B cell (primary cell): Measurements from ENCODE around the gene PTPRE. TPM values are rescaled to one million over a fixed set of nuclear protein-coding genes. Genes with fewer than 3 reads are reported as not detected.

Source experiments
- ATAC-seq: fragments of 200-7000 bp; cut with Tn5 transposase; one replicate; pipeline ENCODE4 v1.10.0; 2021; ENCODE audit warnings: low read depth, mild to moderate bottlenecking, moderate number of reproducible peaks, moderate library complexity
- CTCF ChIA-PET: fragments of 350-600 bp; sonication (Branson Sonifier 250); formaldehyde crosslinking; loops from one replicate; lab custom pipeline; 2021; ENCODE audit warnings: antibody characterized with exemption, inconsistent platforms; lab: Charles Lee
- POLR2A ChIA-PET: fragments of 350-600 bp; sonication (Branson Sonifier 250); formaldehyde crosslinking; loops from one replicate; lab custom pipeline; 2021; ENCODE audit warnings: antibody characterized with exemption; lab: Charles Lee
- DNase-seq: peaks from one replicate; pipeline ENCODE4 v3.0.0; 2013
- H2AFZ ChIP-seq: 2 replicates; pipeline ENCODE4 v1.6.1; 2012; ENCODE audit warnings: mild to moderate bottlenecking, low read depth, low read length; ENCODE audit not compliant: insufficient read depth, poor library complexity, severe bottlenecking
- H3K27ac ChIP-seq, 2 donors: 1 replicate in 1 of 2; 2 replicates in 1 of 2; pipeline ENCODE4 v1.5.1; 2012 to 2013; ENCODE audit warnings: low read length in 2 of 2, mild to moderate bottlenecking in 2 of 2, moderate library complexity in 1 of 2
- H3K27me3 ChIP-seq, 4 experiments: fragments of 200-600 bp in 1 of 4; sonication (generic) in 1 of 4; replicated peaks in 1 of 4; 1 replicate in 2 of 4; 2 replicates in 2 of 4; pipeline versions ENCODE4 v1.6.1 to v1.7.0; 2013 to 2016; ENCODE audit warnings: low read length in 3 of 4, mild to moderate bottlenecking in 2 of 4, mixed read lengths in 1 of 4, moderate library complexity in 1 of 4; ENCODE audit not compliant: insufficient read depth in 4 of 4, control insufficient read depth in 3 of 4; ENCODE audit errors: control extremely low read depth in 1 of 4
- H3K36me3 ChIP-seq, 2 experiments: replicated peaks in 1 of 2; 1 replicate in 1 of 2; 2 replicates in 1 of 2; pipeline versions ENCODE4 v1.6.1 to v1.7.1; 2013; ENCODE audit warnings: low read length in 1 of 2; ENCODE audit not compliant: insufficient read depth in 2 of 2, control insufficient read depth in 1 of 2; ENCODE audit errors: control extremely low read depth in 1 of 2, extremely low read depth in 1 of 2
- H3K4me1 ChIP-seq, 2 donors: fragments of 200-600 bp in 1 of 2; sonication (generic) in 1 of 2; 1 replicate in 1 of 2; 2 replicates in 1 of 2; pipeline versions ENCODE4 v1.5.1 to v1.6.1; 2013 to 2017; ENCODE audit warnings: low read length in 2 of 2; ENCODE audit not compliant: control insufficient read depth in 2 of 2, insufficient read depth in 2 of 2
- H3K4me2 ChIP-seq: replicated peaks from 2 replicates; pipeline ENCODE3; 2012; ENCODE audit warnings: mild to moderate bottlenecking, low read depth, low read length; ENCODE audit not compliant: poor library complexity, severe bottlenecking
- H3K4me3 ChIP-seq, 5 experiments: fragments of 200-600 bp in 1 of 5; sonication (generic) in 1 of 5; 1 replicate in 3 of 5; 2 replicates in 2 of 5; pipeline versions ENCODE4 v1.5.1 to v1.7.0; 2011 to 2016; ENCODE audit warnings: low read length in 4 of 5, mild to moderate bottlenecking in 4 of 5, low read depth in 2 of 5, control low read depth in 1 of 5, moderate library complexity in 1 of 5; ENCODE audit not compliant: insufficient read depth in 1 of 5; ENCODE audit errors: control extremely low read depth in 1 of 5, extremely low read depth in 1 of 5
- H3K79me2 ChIP-seq: fragments of 200-600 bp; sonication (generic); one replicate; pipeline ENCODE4 v1.6.0; 2016; ENCODE audit warnings: low read length; ENCODE audit not compliant: control insufficient read depth, insufficient read depth
- H3K9ac ChIP-seq: fragments of 200-600 bp; sonication (generic); 2 replicates; pipeline ENCODE4 v1.6.1; 2017; ENCODE audit warnings: mild to moderate bottlenecking, low read length, moderate library complexity
- H3K9me3 ChIP-seq, 3 donors: one replicate each; pipeline versions ENCODE4 v1.6.1 to v1.7.1; 2013; ENCODE audit warnings: low read length in 2 of 3; ENCODE audit not compliant: control insufficient read depth in 2 of 3, insufficient read depth in 1 of 3; ENCODE audit errors: control extremely low read depth in 1 of 3
- H4K20me1 ChIP-seq: 2 replicates; pipeline ENCODE4 v1.6.0; 2012; ENCODE audit warnings: mild to moderate bottlenecking, low read length; ENCODE audit not compliant: insufficient read depth, control insufficient read depth, poor library complexity, severe bottlenecking
- H3K27ac Mint-ChIP-seq: one replicate; pipeline ENCODE4 v1.8.0; 2021; ENCODE audit warnings: mixed read lengths
- H3K27me3 Mint-ChIP-seq: one replicate; pipeline ENCODE4 v1.8.0; 2021; ENCODE audit warnings: mixed read lengths
- H3K4me1 Mint-ChIP-seq: one replicate; pipeline ENCODE4 v1.8.0; 2021; ENCODE audit warnings: mixed read lengths
- H3K4me3 Mint-ChIP-seq: one replicate; pipeline ENCODE4 v1.8.0; 2021; ENCODE audit warnings: mixed read lengths
- H3K9me3 Mint-ChIP-seq: one replicate; pipeline ENCODE4 v1.8.0; 2022; ENCODE audit warnings: mixed read lengths; ENCODE audit not compliant: insufficient read depth
- CTCF ChIP-seq: fragments of 200-600 bp; IDR thresholded peaks from one replicate; pipeline ENCODE4 v1.8.0; 2022; ENCODE audit warnings: antibody characterized with exemption, mild to moderate bottlenecking
- EZH2 ChIP-seq: IDR thresholded peaks from 2 replicates; pipeline ENCODE4 v1.6.1; 2012; ENCODE audit warnings: borderline replicate concordance, low read depth, mild to moderate bottlenecking, moderate library complexity, low read length; ENCODE audit not compliant: insufficient read depth, poor library complexity, severe bottlenecking
- WGBS: methylation state at CpG from one replicate; pipeline ENCODE4 v1.1.5; 2013; ENCODE audit warnings: missing lambda C conversion rate; ENCODE audit not compliant: insufficient coverage; 5-methylcytosine and 5-hydroxymethylcytosine counted together
- intact Hi-C: fragments of 100-400 bp; cut with micrococcal nuclease; formaldehyde crosslinking; loops from one replicate; pipeline ENCODE4 v1.10.0; 2022
- polyA plus RNA-seq: library from polyadenylated mRNA; depleted of rRNA; stranded (reverse); fragments of >200 nt; gene quantifications from 2 replicates; pipeline ENCODE4 v1.2.3, GENCODE V29; 2012
- total RNA-seq, 2 donors: library from RNA; stranded (reverse); fragments of 120-200 nt in 1 of 2; gene quantifications; 1 replicate in 1 of 2; 2 replicates in 1 of 2; pipeline versions ENCODE4 v1.2.3 to v1.2.4, GENCODE V29; 2013 to 2022

PTPRE gene
- total and polyA plus RNA-seq, 2 donors (not counting 1 experiment from before 2014, with no cell fraction given) = 6.6 to 32.7 TPM

GRCh38 chr10:127971963-127972615 lies 65.2 kb downstream of the PTPRE start:
- CTCF ChIA-PET = no interaction called here
- H2AFZ ChIP-seq = no peak overlapping the region
- Mint-ChIP-seq H3K27ac (no peak overlapping the region), H3K27me3 (peaks cover 20% of the 10 kb centered on the region), H3K4me1 (peaks cover 5% of the 10 kb centered on the region), H3K9me3 (no peaks in the 10 kb centered on the region), H3K4me3 (no peak overlapping the region)
- intact Hi-C loops = no loop called here
- H3K4me1 ChIP-seq = peaks cover 0 to 5% of the 10 kb centered on the region in 2 donors
- no peaks in the 10 kb centered on the region for H3K36me3 ChIP-seq
- no peaks in the 10 kb centered on the region for H4K20me1 ChIP-seq
- POLR2A ChIA-PET = no interaction called here
- H3K27ac ChIP-seq = no peak overlapping the region
- DNase-seq (no peak), ATAC-seq (no peak)
- no peaks in the 10 kb centered on the region for H3K9me3 ChIP-seq
- no peak overlapping the region for H3K4me3 ChIP-seq
- H3K9ac ChIP-seq = no peak overlapping the region
- WGBS = 83% methylated on average over 7 of the region's 12 CpGs
- no peak overlapping the region for H3K4me2 ChIP-seq
- peaks cover 0 to 14% (median 0%) of the 10 kb centered on the region in 4 experiments for H3K27me3 ChIP-seq
- no peak for TF ChIP-seq EZH2
- TF ChIP-seq CTCF = no peak
- no peaks in the 10 kb centered on the region for H3K79me2 ChIP-seq

GRCh38 chr10:127972751-127973357 lies 66.0 kb downstream of the PTPRE start:
- intact Hi-C loops = no loop called here
- TF ChIP-seq EZH2 (no peak), CTCF (no peak)

More at GRCh38 chr10:127972751-127973357, 66.0 kb downstream of the PTPRE start:
- Histone ChIP-seq H3K27ac (no peak overlapping the region), H3K4me1 (peaks cover 0 to 5% of the 10 kb centered on the region in 2 donors), H3K79me2 (no peaks in the 10 kb centered on the region), H3K27me3 (peaks cover 0 to 14% (median 0%) of the 10 kb centered on the region in 4 experiments), H3K4me2 (no peak overlapping the region), H3K36me3 (no peaks in the 10 kb centered on the region), H3K9ac (no peak overlapping the region), H3K9me3 (no peaks in the 10 kb centered on the region), H4K20me1 (no peaks in the 10 kb centered on the region), H2AFZ (no peak overlapping the region), H3K4me3 (no peak overlapping the region)
- Mint-ChIP-seq H3K27me3 (peaks cover 20% of the 10 kb centered on the region), H3K4me3 (no peak overlapping the region), H3K4me1 (peaks cover 5% of the 10 kb centered on the region), H3K27ac (no peak overlapping the region), H3K9me3 (no peaks in the 10 kb centered on the region)
- CTCF ChIA-PET = no interaction called here
- 100% methylated on average over 1 of the region's 4 CpGs for WGBS
- no peak for ATAC-seq
- POLR2A ChIA-PET = no interaction called here
- no peak for DNase-seq
